GF-D8 (cell line): ENCODE results near the gene CCDC91.
"Not testable (repeated sequence)": the region's sequence is repeated elsewhere in the genome, so short reads cannot be mapped to it uniquely, and the experiment has no call there.

ENCODE experiments used
- DNase-seq: peaks from one replicate; lab custom pipeline; 2025; lab: John Stamatoyannopoulos, UW

The CCDC91 gene

GRCh38 chr12:28234444-28234843 is 44.2 kb downstream of the CCDC91 start:
- DNase-seq, result no peak

GRCh38 chr12:28235015-28235414 is 44.8 kb downstream of the CCDC91 start:
- no peak for DNase-seq

- DNase-seq, result no peak
These were observed 45.7 kb downstream of the CCDC91 start for GRCh38 chr12:28235985-28236384.

GRCh38 chr12:28237423-28237822 is 47.2 kb downstream of the CCDC91 start:
- DNase-seq, result no peak

- no peak for DNase-seq
These were observed 49.7 kb downstream of the CCDC91 start for GRCh38 chr12:28239918-28240317.

- no peak for DNase-seq
These were observed 50.6 kb downstream of the CCDC91 start for GRCh38 chr12:28240853-28241252.

GRCh38 chr12:28242129-28242495 is 51.9 kb downstream of the CCDC91 start:
- DNase-seq, result no peak

- no peak for DNase-seq
These were observed 52.4 kb downstream of the CCDC91 start for GRCh38 chr12:28242496-28243309.

- DNase-seq, result no peak
These were observed 53.0 kb downstream of the CCDC91 start for GRCh38 chr12:28243310-28243633.

GRCh38 chr12:28247806-28248205 is 57.5 kb downstream of the CCDC91 start:
- no peak for DNase-seq

GRCh38 chr12:28248555-28249145 is 58.4 kb downstream of the CCDC91 start:
- no peak for DNase-seq

GRCh38 chr12:28253161-28253641 is 62.9 kb downstream of the CCDC91 start:
- no peak for DNase-seq

- DNase-seq, result no peak
These were observed 67.2 kb downstream of the CCDC91 start for GRCh38 chr12:28257411-28257810.

GRCh38 chr12:28258998-28259397 is 68.7 kb downstream of the CCDC91 start:
- DNase-seq, result no peak

GRCh38 chr12:28265435-28266042 is 75.3 kb downstream of the CCDC91 start:
- DNase-seq, result no peak

- not testable (repeated sequence) for DNase-seq
These were observed 77.8 kb downstream of the CCDC91 start for GRCh38 chr12:28267920-28268607.

- no peak for DNase-seq
These were observed 78.5 kb downstream of the CCDC91 start for GRCh38 chr12:28268608-28269229.

- no peak for DNase-seq
These were observed 79.6 kb downstream of the CCDC91 start for GRCh38 chr12:28269851-28270250.

GRCh38 chr12:28278499-28278898 is 88.2 kb downstream of the CCDC91 start:
- DNase-seq, result no peak

- no peak for DNase-seq
These were observed 88.7 kb downstream of the CCDC91 start for GRCh38 chr12:28278960-28279359.

- no peak for DNase-seq
These were observed 96.1 kb downstream of the CCDC91 start for GRCh38 chr12:28286352-28286751.

GRCh38 chr12:28290262-28290661 is 100.0 kb downstream of the CCDC91 start:
- no peak for DNase-seq
